HepG2 (cell line): ENCODE measurements around the gene SRD5A1. TPM values are rescaled to one million over a fixed set of nuclear protein-coding genes. Genes with fewer than 3 reads are reported as not detected.

ENCODE experiments used
- ARID3A ChIP-seq: IDR thresholded peaks from 2 replicates; pipeline ENCODE4 v1.6.1; 2012; ENCODE audit warnings: low read depth, low read length, improper control_type of control experiment
- BRCA1 ChIP-seq: sonication (generic); formaldehyde crosslinking; IDR thresholded peaks from 2 replicates; pipeline ENCODE4 v1.4.0; 2020; ENCODE audit warnings: missing genetic modification reagents
- CCAR2 ChIP-seq: fragments of 200-400 bp; formaldehyde crosslinking; optimal IDR thresholded peaks from 2 replicates; pipeline ENCODE3; 2018; ENCODE audit warnings: low read depth, mild to moderate bottlenecking, low read length, moderate library complexity
- CREB1 ChIP-seq, 2 experiments: fragments of 450-650 bp in 1 of 2; IDR thresholded peaks; 2 replicates each; pipeline ENCODE4 v1.6.1; 2016 to 2017; ENCODE audit warnings: control low read depth in 1 of 2, mild to moderate bottlenecking in 1 of 2, missing compliant biosample characterization in 1 of 2, missing genetic modification characterization in 1 of 2
- HDAC1 ChIP-seq: sonication (generic); formaldehyde crosslinking; IDR thresholded peaks from 2 replicates; pipeline ENCODE4 v1.5.1; 2020; ENCODE audit warnings: mild to moderate bottlenecking, missing genetic modification reagents
- IRF1 ChIP-seq: sonication (generic); formaldehyde crosslinking; IDR thresholded peaks from 2 replicates; pipeline ENCODE4 v1.4.0; 2020; ENCODE audit warnings: low read depth, mild to moderate bottlenecking, missing genetic modification reagents
- PAX8 ChIP-seq: sonication (generic); formaldehyde crosslinking; IDR thresholded peaks from 2 replicates; pipeline ENCODE4 v1.8.0; 2022; ENCODE audit warnings: mild to moderate bottlenecking, missing genetic modification reagents, borderline replicate concordance
- POGZ ChIP-seq: sonication (generic); formaldehyde crosslinking; IDR thresholded peaks from 2 replicates; pipeline ENCODE4 v1.4.0; 2020; ENCODE audit warnings: mild to moderate bottlenecking, missing genetic modification reagents
- REPIN1 ChIP-seq: sonication (generic); formaldehyde crosslinking; IDR thresholded peaks from 2 replicates; pipeline ENCODE4 v1.8.0; 2022; ENCODE audit warnings: missing genetic modification reagents, low read depth, mild to moderate bottlenecking, borderline replicate concordance
- RXRA ChIP-seq: sonication (generic); formaldehyde crosslinking; IDR thresholded peaks from 2 replicates; pipeline ENCODE4 v1.5.1; 2020; ENCODE audit warnings: missing genetic modification reagents
- STAG1 ChIP-seq: sonication (generic); formaldehyde crosslinking; IDR thresholded peaks from 2 replicates; pipeline ENCODE4 v1.4.0; 2020; ENCODE audit warnings: missing genetic modification reagents
- ZNF407 ChIP-seq: sonication (generic); formaldehyde crosslinking; IDR thresholded peaks from one replicate; pipeline ENCODE4 v1.5.1; 2020; ENCODE audit warnings: mild to moderate bottlenecking, missing genetic modification reagents; ENCODE audit errors: not compliant biosample characterization
- ZNF441 ChIP-seq: sonication (generic); formaldehyde crosslinking; IDR thresholded peaks from 2 replicates; pipeline ENCODE4 v1.7.0; 2021; ENCODE audit warnings: missing genetic modification reagents, borderline replicate concordance
- ZNF530 ChIP-seq: sonication (generic); formaldehyde crosslinking; IDR thresholded peaks from 2 replicates; pipeline ENCODE4 v1.5.0; 2020; ENCODE audit warnings: low read depth, mild to moderate bottlenecking, missing genetic modification reagents
- polyA plus RNA-seq, 8 experiments: library from polyadenylated mRNA; depleted of rRNA in 3 of 8; stranded (reverse) in 7 of 8; unstranded in 1 of 8; fragments of >200 nt; fragmentation: Illumina TruSeq in 4 of 8; extraction: Trizol in 4 of 8; gene quantifications; 2 replicates each; pipeline versions ENCODE4 v1.2.1 to v1.2.3, GENCODE V29; 2011 to 2016; ENCODE audit warnings: low read depth in 4 of 8, missing spikeins in 1 of 8, mixed read lengths in 1 of 8; ENCODE audit not compliant: insufficient read depth in 1 of 8
- total RNA-seq, 5 experiments: library from RNA; depleted of rRNA; stranded (reverse); fragments of >200 nt; fragmentation: Illumina TruSeq; extraction: Trizol; gene quantifications; 2 replicates each; pipeline ENCODE4 v1.2.3, GENCODE V29; 2016; ENCODE audit warnings: low read depth in 1 of 5
- TF ChIP-seq, protein P1 (sequence below): IDR thresholded peaks from 2 replicates; pipeline ENCODE4 v1.6.1; 2018; ENCODE audit warnings: missing genetic modification reagents, mild to moderate bottlenecking, missing compliant biosample characterization

Gene SRD5A1
- total and polyA plus RNA-seq, 2 of the 13 experiments (the other 11 are each of a cell fraction or from before 2014, with no cell fraction given) = 6.1 to 9.9 TPM

DNA sequence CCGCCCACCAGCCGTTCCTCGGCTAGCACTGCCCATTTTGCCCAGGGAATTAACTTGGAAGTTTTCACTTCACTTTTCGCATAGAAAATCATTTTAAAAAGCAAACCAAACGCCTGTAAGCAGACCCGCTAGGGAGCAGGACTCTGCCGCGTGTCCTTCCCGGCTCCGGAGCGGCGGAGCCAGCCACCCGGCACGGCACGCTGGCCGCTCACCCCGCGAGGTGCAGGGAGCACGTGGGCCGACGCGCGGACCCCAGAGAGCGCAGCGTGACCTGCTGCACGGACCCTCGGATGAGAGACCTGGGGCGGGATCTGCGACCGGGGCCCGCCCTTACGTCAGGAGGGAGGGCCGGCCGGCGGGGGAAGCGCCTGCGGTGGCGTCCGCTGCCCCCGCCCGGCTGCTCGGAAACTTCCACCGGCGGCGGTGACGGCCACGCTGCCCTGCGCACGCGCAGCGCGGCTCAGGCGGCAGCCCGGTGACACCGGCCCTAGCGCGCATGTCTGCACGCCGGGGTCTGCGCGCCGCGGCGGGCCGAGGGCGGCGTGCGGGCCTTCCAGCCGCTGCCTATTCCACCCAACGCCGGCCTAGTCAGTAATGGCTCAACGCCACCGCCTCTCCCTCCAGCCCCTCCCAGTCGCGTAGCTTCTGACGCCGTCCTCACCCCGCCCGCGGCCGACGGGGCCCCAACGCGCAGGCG lies 79.5 kb downstream of the SRD5A1 start (continued):
- TF ChIP-seq PAX8 (CRISPR knock-in tag) (peak; percentile 73; the same call in 1 of the 2 replicates), ARID3A (no peak), CCAR2 (no peak), ZNF530 (CRISPR knock-in tag) (no peak), IRF1 (0 out of 2 replicates have a peak, but pooled peaks have one; percentile 34), ZNF407 (CRISPR knock-in tag) (no peak), REPIN1 (CRISPR knock-in tag) (no peak; the same call in 1 of the 2 replicates), CREB1 (IDR thresholded peaks at IDR 0.05) (peak; percentile 87), CREB1 (CRISPR knock-in tag; IDR thresholded peaks at IDR 0.05) (peak; percentile 55; the same call in 1 of the 2 replicates), POGZ (CRISPR knock-in tag) (peak; percentile 26), BRCA1 (no peak), RXRA (CRISPR knock-in tag) (peak; percentile 6; the same call in 1 of the 2 replicates), STAG1 (0 out of 2 replicates have a peak, but pooled peaks have one; percentile 9), HDAC1 (CRISPR knock-in tag) (peak; percentile 96), ZNF441 (CRISPR knock-in tag) (peak; percentile 80; the same call in 1 of the 2 replicates)
- TF ChIP-seq, protein P1, sequence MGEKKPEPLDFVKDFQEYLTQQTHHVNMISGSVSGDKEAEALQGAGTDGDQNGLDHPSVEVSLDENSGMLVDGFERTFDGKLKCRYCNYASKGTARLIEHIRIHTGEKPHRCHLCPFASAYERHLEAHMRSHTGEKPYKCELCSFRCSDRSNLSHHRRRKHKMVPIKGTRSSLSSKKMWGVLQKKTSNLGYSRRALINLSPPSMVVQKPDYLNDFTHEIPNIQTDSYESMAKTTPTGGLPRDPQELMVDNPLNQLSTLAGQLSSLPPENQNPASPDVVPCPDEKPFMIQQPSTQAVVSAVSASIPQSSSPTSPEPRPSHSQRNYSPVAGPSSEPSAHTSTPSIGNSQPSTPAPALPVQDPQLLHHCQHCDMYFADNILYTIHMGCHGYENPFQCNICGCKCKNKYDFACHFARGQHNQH (CRISPR knock-in tag) = no peak
